Measurements from ENCODE around the gene RRM2. TPM values are rescaled to one million over a fixed set of nuclear protein-coding genes. Genes with fewer than 3 reads are reported as not detected.

RRM2 gene
- total RNA-seq, 1 experiment from 2014 or later = 170 TPM

DNA sequence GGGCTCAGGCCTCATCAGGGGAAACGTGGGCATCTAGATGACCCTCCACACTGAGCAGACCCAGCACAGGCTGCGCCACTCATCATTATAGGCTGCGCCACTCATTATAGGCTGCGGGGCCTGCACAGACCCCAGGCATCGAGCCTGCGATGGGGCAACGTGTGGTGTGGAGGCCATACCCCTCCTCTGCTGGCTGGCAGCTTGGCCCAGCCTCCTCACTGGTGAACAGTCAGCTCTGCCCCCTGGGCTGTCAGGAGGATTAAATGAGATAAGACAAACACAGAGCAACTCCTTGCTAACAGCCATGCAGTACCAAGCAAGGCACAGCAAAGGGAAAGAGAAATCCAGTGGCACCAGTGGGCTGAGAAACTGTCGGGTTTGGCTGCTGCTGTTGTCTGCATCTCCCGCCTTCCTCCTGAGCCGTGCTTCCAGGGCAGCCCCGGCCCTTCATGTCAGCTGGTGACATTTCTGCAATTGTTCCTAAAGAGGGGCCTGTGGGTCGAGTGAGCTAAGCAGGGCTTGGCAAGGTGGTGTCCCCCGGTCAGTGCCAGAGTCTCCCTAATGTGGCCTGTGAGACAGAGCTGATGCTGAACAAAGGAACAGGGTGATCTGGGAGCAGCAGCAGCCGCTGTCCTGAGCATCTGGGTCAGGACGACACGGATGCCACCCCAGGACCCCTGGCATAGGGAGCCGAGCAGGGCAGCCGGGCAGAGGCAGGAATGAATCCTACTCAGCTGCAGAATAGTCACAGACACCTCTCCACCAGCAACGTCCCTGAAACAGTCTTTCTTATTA is 48.7 kb downstream of the RRM2 start:
- no peak for DNase-seq (ENCODE audit: low read depth)

DNA sequence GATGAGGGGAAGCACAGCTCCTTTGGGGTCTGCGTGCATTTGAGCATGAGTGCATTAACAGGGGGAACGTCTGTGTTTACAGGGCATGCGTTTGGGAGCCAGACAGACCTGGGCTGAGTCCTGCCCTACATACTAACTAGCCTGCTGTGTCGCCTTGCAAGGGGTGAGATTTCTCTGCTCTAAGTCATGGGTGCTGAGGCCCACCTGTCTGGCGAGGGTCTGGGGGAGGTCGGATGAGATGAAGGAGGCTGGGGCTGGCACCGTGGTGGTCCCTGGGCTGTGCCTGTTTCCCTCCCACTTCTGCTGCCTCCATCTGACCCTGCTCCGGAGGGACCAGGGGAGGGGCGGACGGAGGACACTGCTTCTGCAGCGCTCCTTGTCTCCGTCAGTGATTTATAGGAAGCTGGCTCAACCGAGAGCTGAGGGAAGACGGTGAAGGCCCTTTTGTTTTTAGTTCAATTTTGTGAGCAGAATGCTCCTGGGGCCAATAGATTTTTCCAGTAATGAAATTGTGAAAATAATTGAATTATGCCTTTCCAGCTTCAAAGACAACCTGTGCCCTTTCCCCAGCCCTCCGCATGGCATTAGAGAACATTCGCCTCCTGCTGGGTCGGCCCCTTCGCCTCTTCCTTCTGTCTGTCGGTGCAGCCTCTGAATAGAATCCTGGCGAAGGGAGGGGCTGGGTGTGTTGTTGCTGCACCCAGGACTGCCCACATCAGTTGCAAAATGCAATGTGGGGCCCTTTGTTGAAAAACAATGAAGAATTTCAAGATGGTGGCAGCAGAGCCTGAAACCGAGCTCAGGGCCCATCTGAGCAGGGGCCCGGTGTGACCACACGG is 49.7 kb downstream of the RRM2 start:
- no peak for DNase-seq (ENCODE audit: low read depth)

DNA sequence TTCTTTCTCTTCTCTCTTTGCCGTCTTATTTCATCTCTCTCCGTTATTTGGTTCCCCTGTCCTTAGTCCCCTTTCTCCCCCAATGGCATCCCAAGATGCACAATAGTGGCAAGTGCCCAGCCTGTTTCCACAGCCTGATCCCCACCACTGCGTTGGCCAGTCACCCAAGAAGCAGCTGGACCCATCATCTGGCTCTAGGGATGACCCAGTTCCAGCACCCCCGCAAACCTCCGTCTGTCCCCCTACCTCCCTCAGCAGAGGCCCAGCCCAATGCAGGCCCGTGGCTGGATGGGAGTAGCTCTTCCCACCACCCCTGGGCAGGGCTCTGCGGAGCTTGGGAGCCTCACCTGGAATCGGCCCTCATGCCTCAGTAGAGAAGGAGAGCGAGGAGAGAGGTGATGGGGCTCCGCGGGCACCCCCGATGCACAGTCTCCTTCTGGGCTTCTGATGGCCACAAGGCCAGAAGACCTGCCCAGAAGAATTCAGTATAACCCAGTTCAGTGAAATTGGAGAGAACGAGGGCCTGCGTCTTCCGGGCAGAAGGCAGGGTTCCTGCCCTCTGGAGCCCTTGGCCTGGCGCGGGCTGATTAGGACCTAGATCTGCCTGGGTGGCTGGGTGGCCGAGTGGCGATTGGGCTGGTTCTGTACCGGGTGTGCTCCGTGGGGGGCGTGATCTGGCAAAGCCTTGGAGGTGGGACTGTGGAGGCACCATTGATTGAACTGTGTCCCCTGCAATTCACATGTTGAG is 50.9 kb downstream of the RRM2 start:
- DNase-seq (ENCODE audit: low read depth) = no peak

DNA sequence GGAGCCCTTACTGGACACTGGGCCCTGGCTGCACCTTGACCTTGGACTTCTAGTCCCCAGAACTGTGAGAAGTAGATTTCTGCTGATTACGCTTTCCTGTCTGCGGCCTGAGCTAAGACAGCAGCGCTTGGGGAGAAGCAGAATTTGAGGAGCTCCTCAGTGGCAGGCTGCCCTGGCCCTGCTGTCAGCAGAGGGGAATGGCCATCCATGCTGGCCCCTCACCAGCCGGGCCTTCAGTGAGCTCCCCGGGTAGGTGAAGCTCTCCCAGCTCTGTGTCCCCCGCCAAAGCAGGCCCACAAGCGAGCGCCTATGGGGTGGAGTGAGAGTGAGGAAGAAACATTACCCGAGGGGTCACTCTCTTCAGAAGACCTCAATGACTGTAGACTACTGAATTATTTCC is 51.6 kb downstream of the RRM2 start:
- DNase-seq (ENCODE audit: low read depth) = no peak

DNA sequence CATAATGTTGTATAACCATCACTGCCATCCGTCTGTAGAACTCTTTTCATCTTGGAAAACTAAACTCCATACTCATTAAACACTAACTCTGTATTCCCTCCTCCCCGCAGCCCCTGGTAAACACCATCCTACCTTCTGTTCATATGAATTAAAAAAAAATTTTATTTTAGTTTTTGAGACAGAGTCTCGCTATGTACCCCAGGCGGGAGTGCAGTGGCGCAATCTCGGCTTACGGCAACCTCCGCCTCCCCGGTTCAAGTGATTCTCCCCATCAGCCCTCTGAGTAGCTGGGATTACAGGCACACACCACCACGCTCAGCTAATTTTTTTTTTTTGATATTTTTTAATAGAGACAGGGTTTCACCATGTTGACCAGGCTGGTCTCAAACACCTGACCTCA is 52.9 kb downstream of the RRM2 start:
- DNase-seq (ENCODE audit: low read depth) = no peak

DNA sequence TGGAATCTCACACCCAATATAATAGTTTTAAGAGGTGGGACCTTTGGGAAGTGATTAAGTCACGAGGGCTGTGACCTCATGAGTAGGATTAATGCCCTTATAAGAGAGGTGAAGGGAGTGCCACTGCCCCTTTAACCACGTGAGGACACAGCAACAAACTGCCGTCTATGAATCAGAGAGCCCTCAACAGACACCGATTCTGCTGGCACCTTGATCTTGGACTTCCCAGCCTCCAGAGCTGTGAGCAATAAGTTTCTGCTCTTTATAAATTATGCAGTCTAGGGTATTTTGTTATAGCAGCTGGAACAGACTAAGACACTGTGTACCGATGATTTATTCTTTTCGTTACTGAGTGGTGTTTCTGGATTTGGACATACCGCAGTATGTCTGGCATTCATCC is 56.2 kb downstream of the RRM2 start:
- DNase-seq (ENCODE audit: low read depth) = no peak

DNA sequence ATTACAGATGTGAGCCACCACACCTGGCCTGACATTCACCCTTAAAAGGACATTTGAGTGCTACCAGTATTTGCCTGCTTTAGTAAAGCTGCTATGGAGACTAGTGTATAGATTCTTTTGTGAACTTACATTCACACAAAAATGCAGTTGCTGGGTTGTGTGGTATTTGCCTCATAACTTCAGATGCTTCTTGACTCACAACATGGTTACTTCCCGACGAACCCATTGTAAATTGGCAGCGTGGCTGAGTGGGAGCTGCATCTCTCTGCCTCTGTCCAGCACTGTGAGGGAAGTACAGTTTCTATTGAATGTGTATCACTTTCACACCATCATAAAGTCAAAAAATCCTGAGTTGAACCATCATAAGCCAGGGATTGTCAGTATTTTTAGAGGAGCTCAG is 56.9 kb downstream of the RRM2 start:
- no peak for DNase-seq (ENCODE audit: low read depth)

DNA sequence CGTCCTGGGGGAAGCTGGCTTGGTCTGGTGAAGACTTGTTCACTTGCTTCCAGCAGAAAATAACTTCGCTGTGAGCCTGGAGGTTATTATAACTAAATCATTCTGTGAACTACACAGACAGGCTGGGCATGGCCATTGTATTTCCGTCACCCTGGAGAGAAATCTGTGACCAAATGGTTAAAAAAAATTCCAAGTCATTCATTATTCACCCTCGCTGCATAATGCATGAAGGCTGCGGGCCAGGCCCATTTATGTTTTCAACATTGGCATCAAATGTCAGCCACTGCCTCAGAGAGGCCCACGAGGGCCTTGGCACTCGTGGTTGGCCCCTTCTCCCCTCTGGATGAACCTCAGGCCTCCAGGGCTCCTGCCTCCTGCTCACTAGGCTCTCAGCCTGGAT is 57.7 kb downstream of the RRM2 start:
- peak; percentile 22 for DNase-seq (ENCODE audit: low read depth)

Other genes with a start within 250 kb of the RRM2 start
- 3.2 and 5.7 TPM in 2 replicates for gene GRHL1, start 171.0 kb upstream of the RRM2 start, total RNA-seq (2014; rRNA removed; shearing (Covaris generic))
- 9.6 and 10.4 TPM in 2 replicates for gene KLF11, start 79.2 kb upstream of the RRM2 start, total RNA-seq (2014; rRNA removed; shearing (Covaris generic))
- 0.10 and 0.79 TPM in 2 replicates for gene CYS1, start 42.3 kb upstream of the RRM2 start, total RNA-seq (2014; rRNA removed; shearing (Covaris generic))
- 250 and 267 TPM in 2 replicates for gene HPCAL1, start 180.2 kb downstream of the RRM2 start, total RNA-seq (2014; rRNA removed; shearing (Covaris generic))